BJ (cell line): Measurements from ENCODE around the gene DIP2A. TPM values are rescaled to one million over a fixed set of nuclear protein-coding genes. Genes with fewer than 3 reads are reported as not detected.

Source experiments
- CTCF ChIA-PET: fragments of 350-600 bp; formaldehyde crosslinking; extraction: SDS; loops from one replicate; lab custom pipeline; 2021; ENCODE audit warnings: antibody characterized with exemption, inconsistent platforms; lab: Yijun Ruan, JAX
- POLR2A ChIA-PET: fragments of 300-600 bp; sonication (Branson Sonifier 250); formaldehyde crosslinking; extraction: SDS; loops from one replicate; lab custom pipeline; 2021; ENCODE audit warnings: antibody characterized with exemption; lab: Charles Lee
- DNase-seq: peaks from one replicate; pipeline ENCODE4 v3.0.0-alpha.2; 2011; ENCODE audit warnings: low read depth
- H3K27me3 ChIP-seq: 2 replicates; pipeline ENCODE4 v1.6.0; 2011; ENCODE audit warnings: low read length; ENCODE audit not compliant: control insufficient read depth, insufficient read depth
- H3K36me3 ChIP-seq: 2 replicates; pipeline ENCODE4 v1.5.1; 2011; ENCODE audit warnings: low read length; ENCODE audit not compliant: control insufficient read depth, insufficient read depth
- H3K4me3 ChIP-seq: 2 replicates; pipeline ENCODE4 v1.5.1; 2011; ENCODE audit warnings: low read depth, mild to moderate bottlenecking, control low read depth, low read length
- polyA plus RNA-seq: library from polyadenylated mRNA; depleted of rRNA; stranded (reverse); fragments of >200 nt; gene quantifications from 2 replicates; pipeline ENCODE4 v1.2.3, GENCODE V29; 2011
- TF ChIP-seq, protein P1 (sequence below): IDR thresholded peaks from 2 replicates; pipeline ENCODE4 v1.5.1; 2011; ENCODE audit warnings: low read depth, mild to moderate bottlenecking, control low read depth, inconsistent platforms, low read length, moderate library complexity; ENCODE audit not compliant: insufficient read depth

The DIP2A gene
- polyA plus RNA-seq, 1 experiment, result 18.7 TPM

DNA sequence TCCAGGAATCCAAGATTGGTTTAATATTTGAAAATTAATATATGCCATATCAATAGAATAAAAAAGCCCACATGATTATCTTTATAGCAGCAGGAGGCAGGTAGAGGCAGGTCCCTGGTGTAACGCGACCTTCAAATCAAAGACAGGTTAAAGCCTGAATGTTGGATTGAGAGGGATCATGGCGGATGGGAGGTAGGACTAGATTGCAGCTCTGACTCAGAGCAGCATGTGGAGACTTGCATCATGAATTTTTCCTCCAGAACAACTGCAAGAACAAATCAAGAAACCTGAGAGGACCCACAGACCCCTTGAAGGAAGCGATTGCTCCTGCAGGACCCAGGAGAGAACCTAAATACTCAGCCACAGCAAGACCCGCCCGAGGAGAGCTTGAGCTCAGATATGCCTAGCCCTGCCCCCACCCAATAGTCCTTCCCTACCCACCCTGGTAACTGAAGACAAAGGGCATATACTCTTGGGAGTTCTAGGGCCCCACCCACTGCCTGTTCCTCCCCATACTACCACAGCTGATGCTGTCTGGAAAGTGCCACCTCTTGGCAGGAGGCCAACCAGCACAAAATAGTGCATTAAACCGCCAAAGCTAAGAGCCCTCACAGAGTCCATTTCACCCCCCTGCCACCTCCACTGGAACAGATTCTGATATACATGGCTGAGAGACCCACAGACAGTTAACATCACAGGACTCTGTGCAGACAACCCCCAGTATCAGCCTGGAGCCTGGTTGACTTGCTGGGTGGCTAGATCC lies 126.7 kb downstream of the DIP2A start:
- no peak overlapping the region for H3K4me3 ChIP-seq
- DNase-seq, result no peak
- H3K36me3 ChIP-seq, result no peaks in the 10 kb centered on the region
- CTCF ChIA-PET, result no interaction called here
- POLR2A ChIA-PET, result no interaction called here
- TF ChIP-seq, protein P1, sequence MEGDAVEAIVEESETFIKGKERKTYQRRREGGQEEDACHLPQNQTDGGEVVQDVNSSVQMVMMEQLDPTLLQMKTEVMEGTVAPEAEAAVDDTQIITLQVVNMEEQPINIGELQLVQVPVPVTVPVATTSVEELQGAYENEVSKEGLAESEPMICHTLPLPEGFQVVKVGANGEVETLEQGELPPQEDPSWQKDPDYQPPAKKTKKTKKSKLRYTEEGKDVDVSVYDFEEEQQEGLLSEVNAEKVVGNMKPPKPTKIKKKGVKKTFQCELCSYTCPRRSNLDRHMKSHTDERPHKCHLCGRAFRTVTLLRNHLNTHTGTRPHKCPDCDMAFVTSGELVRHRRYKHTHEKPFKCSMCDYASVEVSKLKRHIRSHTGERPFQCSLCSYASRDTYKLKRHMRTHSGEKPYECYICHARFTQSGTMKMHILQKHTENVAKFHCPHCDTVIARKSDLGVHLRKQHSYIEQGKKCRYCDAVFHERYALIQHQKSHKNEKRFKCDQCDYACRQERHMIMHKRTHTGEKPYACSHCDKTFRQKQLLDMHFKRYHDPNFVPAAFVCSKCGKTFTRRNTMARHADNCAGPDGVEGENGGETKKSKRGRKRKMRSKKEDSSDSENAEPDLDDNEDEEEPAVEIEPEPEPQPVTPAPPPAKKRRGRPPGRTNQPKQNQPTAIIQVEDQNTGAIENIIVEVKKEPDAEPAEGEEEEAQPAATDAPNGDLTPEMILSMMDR, result no peak
- H3K27me3 ChIP-seq, result no peaks in the 10 kb centered on the region

DNA sequence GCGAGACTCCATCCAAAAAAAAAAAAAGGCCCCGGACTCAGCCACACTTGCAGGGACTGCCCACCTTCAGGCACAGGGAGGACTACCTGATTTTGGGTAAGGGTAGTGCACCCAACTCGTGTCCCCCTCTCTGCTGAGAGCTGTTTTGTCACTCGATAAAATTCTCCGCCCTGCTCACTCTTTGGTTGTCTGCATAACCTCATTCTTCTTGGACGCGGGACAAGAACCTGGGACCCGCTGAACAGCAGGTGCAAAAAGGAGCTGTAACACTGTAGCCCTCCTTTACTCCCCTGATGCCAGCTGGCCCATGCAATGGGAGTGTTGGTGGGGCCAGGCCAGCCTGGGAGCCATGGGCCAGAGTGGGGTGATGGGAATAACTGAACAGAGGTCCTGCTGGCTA lies 135.6 kb downstream of the DIP2A start:
- Histone ChIP-seq H3K36me3 (no peaks in the 10 kb centered on the region), H3K4me3 (no peak overlapping the region), H3K27me3 (no peaks in the 10 kb centered on the region)
- DNase-seq, result no peak
- TF ChIP-seq, protein P1, result no peak
- POLR2A ChIA-PET, result no interaction called here
- CTCF ChIA-PET, result interaction anchor here (1.6 kb wide), 1 partner anchor 34 kb away, joined by 4 read pairs; no protein-coding TSS in a partner anchor

DNA sequence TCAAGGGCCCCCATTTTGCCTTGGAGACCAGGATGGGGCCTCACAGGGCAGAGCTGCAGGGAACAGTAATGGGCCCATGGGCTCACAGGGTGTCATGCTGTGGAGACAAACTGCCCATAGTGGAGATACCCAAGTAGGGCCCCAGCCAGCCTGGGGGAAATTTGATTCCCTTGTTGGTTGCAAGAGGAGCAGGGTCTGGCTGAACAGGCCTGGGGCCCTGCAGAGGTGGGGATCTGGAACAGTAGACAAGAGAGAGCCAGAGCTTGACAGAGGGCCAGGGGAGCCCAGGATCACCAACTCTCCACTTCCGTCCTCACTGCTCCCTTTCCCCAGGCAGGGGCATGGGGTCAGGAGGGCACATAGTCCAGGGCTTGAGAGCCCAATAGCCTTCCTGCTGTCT lies 137.5 kb downstream of the DIP2A start:
- TF ChIP-seq, protein P1, result no peak
- H3K36me3 ChIP-seq, result no peaks in the 10 kb centered on the region
- CTCF ChIA-PET, result no interaction called here
- DNase-seq, result no peak
- no peak overlapping the region for H3K4me3 ChIP-seq
- H3K27me3 ChIP-seq, result no peaks in the 10 kb centered on the region
- POLR2A ChIA-PET, result no interaction called here

DNA sequence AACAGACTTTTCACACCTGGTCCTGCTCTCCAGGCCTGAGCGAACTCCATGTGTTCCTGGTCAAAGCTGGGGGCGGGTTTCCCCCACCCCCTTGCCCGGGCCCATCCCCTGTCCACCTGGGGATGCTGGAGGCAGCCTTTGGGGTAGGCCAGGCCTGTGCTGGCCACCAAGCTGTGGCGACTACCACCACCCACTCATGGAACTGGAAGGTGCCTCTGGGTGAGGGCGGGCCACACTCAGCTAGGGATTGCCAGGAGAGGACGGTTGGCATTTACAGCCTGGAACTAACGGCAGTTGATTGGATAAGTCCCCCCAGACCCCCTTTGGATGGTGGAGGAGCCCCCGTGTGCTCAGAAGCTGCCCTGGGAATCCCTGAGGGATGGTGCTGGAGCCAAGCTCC lies 138.3 kb downstream of the DIP2A start:
- TF ChIP-seq, protein P1, result no peak
- ChIA-PET CTCF (no interaction called here), POLR2A (no interaction called here)
- Histone ChIP-seq H3K4me3 (no peak overlapping the region), H3K36me3 (no peaks in the 10 kb centered on the region), H3K27me3 (no peaks in the 10 kb centered on the region)
- DNase-seq, result no peak

DNA sequence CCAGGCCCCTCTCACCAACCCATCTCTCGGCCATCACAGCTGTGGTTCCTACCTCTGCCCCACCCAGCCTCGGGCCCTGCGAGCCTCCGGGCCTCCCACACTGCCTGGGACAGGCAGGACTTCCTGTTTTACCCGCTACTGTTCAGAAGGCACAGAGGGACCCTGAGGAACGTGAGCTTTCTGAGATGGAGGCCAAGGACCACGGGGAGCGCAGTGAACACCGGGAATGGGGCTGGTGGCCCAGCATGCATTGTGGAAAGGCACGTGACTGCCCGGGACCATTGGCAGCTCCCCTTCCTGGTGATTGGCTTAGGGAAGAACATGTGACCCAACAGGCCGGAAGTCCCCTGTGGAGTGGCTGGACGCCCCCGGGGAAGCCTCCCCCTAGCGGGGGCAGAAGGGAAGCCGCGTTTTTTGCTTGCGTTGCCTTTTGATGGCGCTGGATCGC lies 139.2 kb downstream of the DIP2A start:
- no peaks in the 10 kb centered on the region for H3K27me3 ChIP-seq
- POLR2A ChIA-PET, result no interaction called here
- H3K4me3 ChIP-seq, result no peak overlapping the region
- H3K36me3 ChIP-seq, result no peaks in the 10 kb centered on the region
- TF ChIP-seq, protein P1, result no peak
- DNase-seq, result no peak
- CTCF ChIA-PET, result no interaction called here
